Measurements from ENCODE around the gene ARL5A.
"Not testable (repeated sequence)": the region's sequence is repeated elsewhere in the genome, so short reads cannot be mapped to it uniquely, and the experiment has no call there.

ARL5A gene

GRCh38 chr2:151794422-151794821 lies 33.8 kb downstream of the ARL5A start:
- not testable (repeated sequence) for DNase-seq

- no peak for DNase-seq
These were observed 35.1 kb downstream of the ARL5A start for GRCh38 chr2:151793123-151793522.

GRCh38 chr2:151792589-151792988 lies 35.6 kb downstream of the ARL5A start:
- DNase-seq: no peak

- no peak for DNase-seq
These were observed 36.7 kb downstream of the ARL5A start for GRCh38 chr2:151791545-151791944.

- no peak for DNase-seq
These were observed 37.5 kb downstream of the ARL5A start for GRCh38 chr2:151790689-151791088.

GRCh38 chr2:151789055-151789834 lies 39.0 kb downstream of the ARL5A start:
- DNase-seq: no peak

- DNase-seq: no peak
These were observed 41.7 kb downstream of the ARL5A start for GRCh38 chr2:151786483-151786882.

- DNase-seq: no peak
These were observed 42.1 kb downstream of the ARL5A start for GRCh38 chr2:151786077-151786476.

- no peak for DNase-seq
These were observed 45.1 kb downstream of the ARL5A start for GRCh38 chr2:151783133-151783520.

- no peak for DNase-seq
These were observed 45.7 kb downstream of the ARL5A start for GRCh38 chr2:151782378-151783132.

- DNase-seq: no peak
These were observed 46.6 kb downstream of the ARL5A start for GRCh38 chr2:151781642-151782041.

- no peak for DNase-seq
These were observed 47.3 kb downstream of the ARL5A start for GRCh38 chr2:151780938-151781337.

- DNase-seq: no peak
These were observed 50.3 kb downstream of the ARL5A start for GRCh38 chr2:151777935-151778334.

GRCh38 chr2:151777487-151777886 lies 50.7 kb downstream of the ARL5A start:
- no peak for DNase-seq

GRCh38 chr2:151776367-151776766 lies 51.9 kb downstream of the ARL5A start:
- DNase-seq: no peak

GRCh38 chr2:151775057-151775740 lies 53.0 kb downstream of the ARL5A start:
- no peak for DNase-seq

- no peak for DNase-seq
These were observed 53.7 kb downstream of the ARL5A start for GRCh38 chr2:151774506-151774905.

- DNase-seq: no peak
These were observed 56.4 kb downstream of the ARL5A start for GRCh38 chr2:151771599-151772358.

GRCh38 chr2:151770995-151771394 lies 57.2 kb downstream of the ARL5A start:
- no peak for DNase-seq

- no peak for DNase-seq
These were observed 58.6 kb downstream of the ARL5A start for GRCh38 chr2:151769606-151770005.

GRCh38 chr2:151767536-151767935 lies 60.7 kb downstream of the ARL5A start:
- DNase-seq: no peak

- peak; percentile 55 for DNase-seq
These were observed 61.6 kb downstream of the ARL5A start for GRCh38 chr2:151766437-151767153.

All from activated CD8-positive, alpha-beta memory T cell treated with anti-CD3 and anti-CD28 coated beads, Interleukin-2, amount 50 U/mL, for 48 hours (primary cell).